PC-3 (cell line): Measurements from ENCODE around the gene CA6. TPM values are rescaled to one million over a fixed set of nuclear protein-coding genes. Genes with fewer than 3 reads are reported as not detected.
A peak's percentile ranks its signal among the peaks of the same experiment; 100 is the strongest.

Source experiments
- ATAC-seq: fragments of 200-7000 bp; cut with Tn5 transposase; 2 replicates; pipeline ENCODE4 v1.9.1; 2020; ENCODE audit warnings: mild to moderate bottlenecking, moderate library complexity
- BruUV-seq: library from RNA; stranded (reverse); fragments of 400-500 nt; replicated peaks from 2 replicates; lab custom pipeline; 2021; lab: Mats Ljungman, UMichigan
- CTCF ChIA-PET: fragments of 300-600 bp; sonication (Branson Sonifier 250); formaldehyde crosslinking; loops from one replicate; lab custom pipeline; 2022; ENCODE audit warnings: antibody characterized with exemption; lab: Charles Lee
- POLR2A ChIA-PET: fragments of 300-600 bp; sonication (Branson Sonifier 250); formaldehyde crosslinking; loops from one replicate; lab custom pipeline; 2022; ENCODE audit warnings: antibody characterized with exemption; ENCODE audit not compliant: unreplicated experiment; lab: Charles Lee
- DNase-seq: peaks from one replicate; pipeline ENCODE4 v3.0.0-alpha.2; 2015
- H2AFZ ChIP-seq: fragments of 300-600 bp; sonication (generic); 2 replicates; pipeline ENCODE4 v1.6.0; 2016; ENCODE audit warnings: antibody characterized with exemption, low read length
- H3F3A ChIP-seq: fragments of 300-600 bp; sonication (generic); one replicate; pipeline ENCODE4 v1.6.0; 2017; ENCODE audit warnings: antibody characterized with exemption, low read length, control low read depth, mild to moderate bottlenecking; ENCODE audit not compliant: unreplicated experiment
- H3K27ac ChIP-seq: fragments of 300-600 bp; sonication (generic); 2 replicates; pipeline ENCODE4 v1.5.1; 2016; ENCODE audit warnings: mild to moderate bottlenecking, low read length
- H3K27me3 ChIP-seq: fragments of 300-600 bp; sonication (generic); 2 replicates; pipeline ENCODE4 v1.6.1; 2016; ENCODE audit warnings: low read length, mixed read lengths
- H3K36me3 ChIP-seq: fragments of 300-600 bp; sonication (generic); 2 replicates; pipeline ENCODE4 v1.6.1; 2016; ENCODE audit warnings: low read depth, mixed run types, low read length, mixed read lengths
- H3K4me1 ChIP-seq: fragments of 300-600 bp; sonication (generic); 2 replicates; pipeline ENCODE4 v1.5.1; 2016; ENCODE audit warnings: low read length; ENCODE audit not compliant: insufficient read depth
- H3K4me2 ChIP-seq: fragments of 300-600 bp; sonication (generic); 2 replicates; pipeline ENCODE4 v1.6.0; 2016; ENCODE audit warnings: low read length
- H3K4me3 ChIP-seq: fragments of 300-600 bp; sonication (generic); 2 replicates; pipeline ENCODE4 v1.5.1; 2016; ENCODE audit warnings: mild to moderate bottlenecking, low read length, mixed read lengths
- H3K79me2 ChIP-seq: fragments of 300-600 bp; sonication (generic); 2 replicates; pipeline ENCODE4 v1.6.1; 2017; ENCODE audit warnings: low read length, mixed read lengths
- H3K9ac ChIP-seq: fragments of 300-600 bp; sonication (generic); 2 replicates; pipeline ENCODE4 v1.6.0; 2016; ENCODE audit warnings: mild to moderate bottlenecking, low read length
- H3K9me2 ChIP-seq: fragments of 300-600 bp; sonication (generic); replicated peaks from 2 replicates; pipeline ENCODE4 v1.6.1; 2016; ENCODE audit warnings: mixed run types, low read length, mixed read lengths
- H3K9me3 ChIP-seq: fragments of 300-600 bp; sonication (generic); 2 replicates; pipeline ENCODE4 v1.6.1; 2016; ENCODE audit warnings: low read length, mixed read lengths
- H4K20me1 ChIP-seq: fragments of 300-600 bp; sonication (generic); 2 replicates; pipeline ENCODE4 v1.6.1; 2016; ENCODE audit warnings: low read length, mixed read lengths
- EZH2 ChIP-seq: fragments of 300-600 bp; sonication (generic); IDR thresholded peaks from one replicate; pipeline ENCODE4 v1.6.1; 2017; ENCODE audit warnings: antibody characterized with exemption, mild to moderate bottlenecking, low read length; ENCODE audit not compliant: unreplicated experiment
- EZH2phosphoT487 ChIP-seq: fragments of 300-600 bp; sonication (generic); IDR thresholded peaks from 2 replicates; pipeline ENCODE4 v1.6.1; 2018; ENCODE audit warnings: mild to moderate bottlenecking, antibody characterized with exemption, low read length, borderline replicate concordance
- intact Hi-C: fragments of 100-400 bp; cut with micrococcal nuclease; formaldehyde crosslinking; loops from 2 replicates; pipeline ENCODE4 v1.9.0; 2023
- total RNA-seq: library from RNA; depleted of rRNA; stranded (reverse); fragments of >200 nt; gene quantifications from 2 replicates; pipeline ENCODE4 v1.2.3, GENCODE V29; 2014
- TF ChIP-seq, protein P1 (sequence below): fragments of 300-600 bp; sonication (generic); conservative IDR thresholded peaks from 2 replicates; pipeline ENCODE4 v1.5.1; 2017; ENCODE audit warnings: antibody characterized with exemption, low read depth, mild to moderate bottlenecking, low read length

CA6 gene
- total RNA-seq, 1 experiment from 2014 or later: 0.18 TPM

DNA sequence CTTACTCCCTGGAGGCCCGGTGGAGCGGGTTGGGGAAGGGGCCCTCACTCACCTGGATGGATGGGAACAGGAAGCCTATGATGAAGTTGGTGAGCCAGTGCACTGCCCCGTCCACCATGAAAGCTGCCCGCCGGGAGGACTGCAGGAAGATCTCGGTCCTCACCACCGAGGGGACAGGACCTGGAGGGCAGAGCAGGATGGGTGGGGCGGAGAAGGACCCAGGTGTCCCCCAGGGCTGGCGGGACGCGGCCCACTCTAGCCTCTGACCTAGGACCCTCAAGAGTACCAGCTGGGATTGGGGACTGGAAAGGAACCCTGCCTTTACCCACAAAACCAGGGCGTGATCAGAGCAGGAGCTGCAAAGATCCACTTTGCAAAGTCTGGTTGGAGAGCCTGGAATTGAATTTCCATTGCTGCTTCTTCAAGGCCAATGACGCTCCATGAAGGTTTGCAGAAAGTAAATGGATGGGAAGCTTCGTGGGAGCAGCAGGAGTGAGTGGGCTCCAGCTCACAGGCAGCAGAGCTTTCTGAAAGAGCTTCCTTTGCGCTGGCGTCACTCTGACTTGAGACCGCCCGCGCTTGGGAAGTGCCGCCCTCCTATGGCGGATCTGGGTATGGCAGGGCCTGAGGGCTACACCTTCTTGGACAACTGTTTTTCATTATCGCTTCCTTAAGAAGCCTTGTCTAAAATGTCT is 59.2 kb downstream of the CA6 start:
- H3K36me3 ChIP-seq: no peaks in the 10 kb centered on the region
- intact Hi-C loops: loop anchor here (1.0 to 2.0 kb wide), 2 partner anchors 87 to 96 kb away; no protein-coding TSS in a partner anchor
- H3K27ac ChIP-seq: no peak overlapping the region
- no peak overlapping the region for H3K4me2 ChIP-seq
- TF ChIP-seq EZH2phosphoT487: no peak
- TF ChIP-seq, protein P1, sequence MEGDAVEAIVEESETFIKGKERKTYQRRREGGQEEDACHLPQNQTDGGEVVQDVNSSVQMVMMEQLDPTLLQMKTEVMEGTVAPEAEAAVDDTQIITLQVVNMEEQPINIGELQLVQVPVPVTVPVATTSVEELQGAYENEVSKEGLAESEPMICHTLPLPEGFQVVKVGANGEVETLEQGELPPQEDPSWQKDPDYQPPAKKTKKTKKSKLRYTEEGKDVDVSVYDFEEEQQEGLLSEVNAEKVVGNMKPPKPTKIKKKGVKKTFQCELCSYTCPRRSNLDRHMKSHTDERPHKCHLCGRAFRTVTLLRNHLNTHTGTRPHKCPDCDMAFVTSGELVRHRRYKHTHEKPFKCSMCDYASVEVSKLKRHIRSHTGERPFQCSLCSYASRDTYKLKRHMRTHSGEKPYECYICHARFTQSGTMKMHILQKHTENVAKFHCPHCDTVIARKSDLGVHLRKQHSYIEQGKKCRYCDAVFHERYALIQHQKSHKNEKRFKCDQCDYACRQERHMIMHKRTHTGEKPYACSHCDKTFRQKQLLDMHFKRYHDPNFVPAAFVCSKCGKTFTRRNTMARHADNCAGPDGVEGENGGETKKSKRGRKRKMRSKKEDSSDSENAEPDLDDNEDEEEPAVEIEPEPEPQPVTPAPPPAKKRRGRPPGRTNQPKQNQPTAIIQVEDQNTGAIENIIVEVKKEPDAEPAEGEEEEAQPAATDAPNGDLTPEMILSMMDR: peak; percentile 92
- H3K9me3 ChIP-seq: no peaks in the 10 kb centered on the region
- no peaks in the 10 kb centered on the region for H3K4me1 ChIP-seq
- H3K4me3 ChIP-seq: no peak overlapping the region
- H3K9ac ChIP-seq: no peak overlapping the region
- DNase-seq: peak; percentile 84
- no peaks in the 10 kb centered on the region for H3F3A ChIP-seq
- BruUV-seq: no TSS peak
- H3K79me2 ChIP-seq: no peaks in the 10 kb centered on the region
- H2AFZ ChIP-seq: peak overlapping the region; percentile 44
- ChIA-PET POLR2A (interaction anchor here (0.6 kb wide), 1 partner anchor 208 kb away, joined by 4 read pairs; no protein-coding TSS in a partner anchor), CTCF (interaction anchor here (0.5 to 1.7 kb wide), 24 partner anchors 10 to 783 kb away, joined by 3 to 21 read pairs (median 4); partner anchors contain the start of gene H6PD)
- no peaks in the 10 kb centered on the region for H3K9me2 ChIP-seq
- ATAC-seq: peak; percentile 86
- H4K20me1 ChIP-seq: no peaks in the 10 kb centered on the region
- H3K27me3 ChIP-seq: no peaks in the 10 kb centered on the region

DNA sequence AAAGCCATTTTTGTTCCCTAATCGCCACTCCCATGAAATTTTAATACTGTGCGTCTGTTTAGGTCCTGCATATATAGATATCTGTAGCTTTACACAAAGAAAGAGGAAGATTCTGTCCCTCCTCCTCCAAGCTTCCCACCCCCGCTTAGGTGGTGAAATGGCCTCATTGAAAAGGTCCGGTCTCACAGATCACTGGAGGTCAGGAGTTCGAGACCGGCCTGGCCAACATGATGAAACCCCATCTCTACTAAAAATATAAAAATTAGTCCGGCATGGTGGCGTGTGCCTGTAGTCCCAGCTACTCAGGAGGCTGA is 59.7 kb downstream of the CA6 start:
- H3K4me3 ChIP-seq: no peak overlapping the region
- BruUV-seq: no TSS peak
- POLR2A ChIA-PET: no interaction called here

More for the DNA sequence above, 59.7 kb downstream of the CA6 start:
- Histone ChIP-seq H4K20me1 (no peaks in the 10 kb centered on the region), H3K9ac (no peak overlapping the region), H3K79me2 (no peaks in the 10 kb centered on the region), H3K4me2 (no peak overlapping the region), H3K9me2 (no peaks in the 10 kb centered on the region), H3K9me3 (no peaks in the 10 kb centered on the region), H3K4me1 (no peaks in the 10 kb centered on the region), H3K27ac (no peak overlapping the region), H3F3A (no peaks in the 10 kb centered on the region), H3K27me3 (no peaks in the 10 kb centered on the region), H2AFZ (0 out of 2 replicates have a peak overlapping the region, but pooled peaks have one; percentile 44), H3K36me3 (no peaks in the 10 kb centered on the region)
- DNase-seq (no peak), ATAC-seq (no peak)
- intact Hi-C loops: loop anchor here (1.0 to 2.0 kb wide), 2 partner anchors 87 to 95 kb away; no protein-coding TSS in a partner anchor
- CTCF ChIA-PET: interaction anchor here (0.5 to 1.7 kb wide), 8 partner anchors 42 to 176 kb away, joined by 3 to 21 read pairs (median 8); no protein-coding TSS in a partner anchor
- TF ChIP-seq EZH2 (no peak), EZH2phosphoT487 (no peak)
- TF ChIP-seq, protein P1: no peak; the same call in 1 of the 2 replicates
